PFSK-1 (cell line): Measurements from ENCODE around the gene GALNS.

Experiments used
- FOXP2 ChIP-seq: optimal IDR thresholded peaks from 2 replicates; pipeline ENCODE3; 2011; ENCODE audit warnings: borderline replicate concordance, control low read depth, inconsistent platforms; ENCODE audit not compliant: insufficient read depth; ENCODE audit errors: extremely low read length, extremely low read depth
- POLR2AphosphoS5 ChIP-seq: IDR thresholded peaks from 2 replicates; pipeline ENCODE4 v1.6.1; 2012; ENCODE audit warnings: low read depth, mild to moderate bottlenecking, control low read depth, low read length, moderate library complexity
- SIN3A ChIP-seq: IDR thresholded peaks from 2 replicates; pipeline ENCODE4 v1.6.1; 2012; ENCODE audit warnings: mild to moderate bottlenecking, low read length, moderate library complexity, borderline replicate concordance; ENCODE audit not compliant: insufficient read depth
- TAF1 ChIP-seq: IDR thresholded peaks from 2 replicates; pipeline ENCODE4 v1.6.1; 2012; ENCODE audit warnings: low read length, control low read depth, borderline replicate concordance; ENCODE audit not compliant: insufficient read depth
- TF ChIP-seq, protein P1 (sequence below), 2 experiments: IDR thresholded peaks; 2 replicates each; pipeline versions ENCODE4 v1.6.1 to v1.8.0; 2011 to 2012; ENCODE audit warnings: low read depth in 2 of 2, low read length in 2 of 2, control low read depth in 1 of 2, inconsistent platforms in 1 of 2, mild to moderate bottlenecking in 1 of 2, moderate library complexity in 1 of 2; ENCODE audit not compliant: insufficient read depth in 1 of 2

DNA sequence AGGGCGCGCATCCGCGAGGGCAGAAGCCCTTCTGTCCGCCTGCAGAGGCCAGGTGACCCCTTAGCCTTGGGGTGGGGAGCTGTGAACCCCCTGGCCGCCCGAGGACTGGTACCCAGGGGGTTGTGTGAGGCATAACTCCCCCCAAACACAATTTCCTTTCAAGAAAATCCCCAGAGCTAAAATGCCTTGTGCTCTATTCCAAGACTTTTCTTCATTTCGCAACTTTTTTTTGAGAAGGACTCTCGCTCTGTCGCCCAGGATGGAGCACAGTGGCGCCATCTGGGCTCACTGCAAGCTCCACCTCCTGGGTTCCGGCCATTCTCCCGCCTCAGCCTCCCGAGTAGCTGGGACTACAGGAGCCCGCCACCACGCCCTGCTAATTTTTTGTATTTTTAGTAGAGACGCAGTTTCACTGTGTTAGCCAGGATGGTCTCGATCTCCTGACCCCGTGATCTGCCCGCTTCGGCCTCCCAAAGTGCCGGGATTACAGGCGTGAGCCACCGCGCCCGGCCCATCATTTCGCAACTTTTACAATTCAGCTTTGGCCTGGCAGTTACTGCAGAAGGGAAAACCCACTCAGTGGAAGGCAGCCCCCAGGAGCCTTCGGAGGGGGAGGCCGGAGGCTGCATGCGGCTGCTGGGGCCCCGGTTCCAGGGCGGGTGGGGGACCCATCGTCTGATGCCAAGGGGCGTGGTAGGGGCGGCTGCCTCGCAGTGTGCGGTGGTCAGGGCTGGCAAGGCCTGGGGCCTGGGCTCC lies 44.1 kb downstream of the GALNS start:
- TF ChIP-seq TAF1, result no peak
- TF ChIP-seq POLR2AphosphoS5, result peak; percentile 42; the same call in 1 of the 2 replicates
- TF ChIP-seq, protein P1, sequence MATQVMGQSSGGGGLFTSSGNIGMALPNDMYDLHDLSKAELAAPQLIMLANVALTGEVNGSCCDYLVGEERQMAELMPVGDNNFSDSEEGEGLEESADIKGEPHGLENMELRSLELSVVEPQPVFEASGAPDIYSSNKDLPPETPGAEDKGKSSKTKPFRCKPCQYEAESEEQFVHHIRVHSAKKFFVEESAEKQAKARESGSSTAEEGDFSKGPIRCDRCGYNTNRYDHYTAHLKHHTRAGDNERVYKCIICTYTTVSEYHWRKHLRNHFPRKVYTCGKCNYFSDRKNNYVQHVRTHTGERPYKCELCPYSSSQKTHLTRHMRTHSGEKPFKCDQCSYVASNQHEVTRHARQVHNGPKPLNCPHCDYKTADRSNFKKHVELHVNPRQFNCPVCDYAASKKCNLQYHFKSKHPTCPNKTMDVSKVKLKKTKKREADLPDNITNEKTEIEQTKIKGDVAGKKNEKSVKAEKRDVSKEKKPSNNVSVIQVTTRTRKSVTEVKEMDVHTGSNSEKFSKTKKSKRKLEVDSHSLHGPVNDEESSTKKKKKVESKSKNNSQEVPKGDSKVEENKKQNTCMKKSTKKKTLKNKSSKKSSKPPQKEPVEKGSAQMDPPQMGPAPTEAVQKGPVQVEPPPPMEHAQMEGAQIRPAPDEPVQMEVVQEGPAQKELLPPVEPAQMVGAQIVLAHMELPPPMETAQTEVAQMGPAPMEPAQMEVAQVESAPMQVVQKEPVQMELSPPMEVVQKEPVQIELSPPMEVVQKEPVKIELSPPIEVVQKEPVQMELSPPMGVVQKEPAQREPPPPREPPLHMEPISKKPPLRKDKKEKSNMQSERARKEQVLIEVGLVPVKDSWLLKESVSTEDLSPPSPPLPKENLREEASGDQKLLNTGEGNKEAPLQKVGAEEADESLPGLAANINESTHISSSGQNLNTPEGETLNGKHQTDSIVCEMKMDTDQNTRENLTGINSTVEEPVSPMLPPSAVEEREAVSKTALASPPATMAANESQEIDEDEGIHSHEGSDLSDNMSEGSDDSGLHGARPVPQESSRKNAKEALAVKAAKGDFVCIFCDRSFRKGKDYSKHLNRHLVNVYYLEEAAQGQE (IDR thresholded peaks at IDR 0.05; ENCODE audit: insufficient read depth in 1 of 2, low read depth in 2 of 2, low read length in 2 of 2), result no peak
- TF ChIP-seq SIN3A, result no peak
- TF ChIP-seq FOXP2, result no peak
